ENCODE results near the gene CHST11. TPM values are rescaled to one million over a fixed set of nuclear protein-coding genes. Genes with fewer than 3 reads are reported as not detected.

Gene CHST11
- total RNA-seq, 1 experiment from 2014 or later: 6.7 TPM

GRCh38 chr12:104628831-104629135 is 172.0 kb downstream of the CHST11 start:
- no peaks in the 10 kb centered on the region for H4K20me1 ChIP-seq (ENCODE audit: control insufficient read depth, insufficient read depth, insufficient read length)
- H4K8ac ChIP-seq (replicated peaks; ENCODE audit: insufficient read length, low read depth, low read length): no peak overlapping the region
- H3K18ac ChIP-seq (ENCODE audit: insufficient read length, low read depth, low read length): no peak overlapping the region
- no peak overlapping the region for H4K5ac ChIP-seq (ENCODE audit: insufficient read length, low read depth, low read length)
- Mint-ChIP-seq H3K4me3 (no peak overlapping the region), H3K27me3 (ENCODE audit: low read depth) (peaks cover 8% of the 10 kb centered on the region), H3K4me1 (peaks cover 32 to 37% of the 10 kb centered on the region in 2 experiments), H3K27ac (no peak overlapping the region), H3K36me3 (ENCODE audit: insufficient read depth in 1 of 3, low read depth in 3 of 3) (no peaks in the 10 kb centered on the region), H3K9me3 (no peaks in the 10 kb centered on the region)
- no peak overlapping the region for H2BK15ac ChIP-seq (ENCODE audit: low read depth, low read length)
- H3K4me2 ChIP-seq (ENCODE audit: insufficient read depth, insufficient read length, low read length): no peak overlapping the region
- H3K23me2 ChIP-seq (ENCODE audit: insufficient read length, low read depth, low read length, poor library complexity, severe bottlenecking): no peaks in the 10 kb centered on the region
- no peaks in the 10 kb centered on the region for H3K9me3 ChIP-seq (ENCODE audit: control insufficient read depth, low read depth, low read length)
- no peak overlapping the region for H3K27ac ChIP-seq (ENCODE audit: insufficient read length, low read depth, low read length)
- H3K56ac ChIP-seq (ENCODE audit: insufficient read length, low read depth, low read length): no peak overlapping the region
- no peaks in the 10 kb centered on the region; the same call in 1 of the 2 replicates for H3K4me1 ChIP-seq (ENCODE audit: insufficient read depth, low read length)
- DNase-seq: no peak
- no peak overlapping the region for H3K23ac ChIP-seq (ENCODE audit: insufficient read length, low read depth, low read length)
- H3K79me2 ChIP-seq (ENCODE audit: insufficient read depth, low read length): no peaks in the 10 kb centered on the region
- H2AFZ ChIP-seq (ENCODE audit: low read length): no peak overlapping the region
- no peak overlapping the region for H3K14ac ChIP-seq (ENCODE audit: insufficient read depth, low read length)
- H2BK20ac ChIP-seq (ENCODE audit: low read depth, low read length, poor library complexity, severe bottlenecking): no peak overlapping the region
- no peak overlapping the region for H2AK5ac ChIP-seq (ENCODE audit: insufficient read length, low read length)
- H4K91ac ChIP-seq (ENCODE audit: insufficient read length, low read depth, low read length): no peak overlapping the region
- no peak overlapping the region for H3T11ph ChIP-seq (ENCODE audit: low read length)
- H2BK12ac ChIP-seq (ENCODE audit: insufficient read length, low read depth, low read length): no peak overlapping the region
- no peak overlapping the region for H3K4ac ChIP-seq (ENCODE audit: low read depth, low read length)
- no peaks in the 10 kb centered on the region for H3K79me1 ChIP-seq (ENCODE audit: insufficient read depth, low read depth, low read length, poor library complexity, severe bottlenecking)
- no peak overlapping the region for H3K9ac ChIP-seq (ENCODE audit: extremely low read depth, insufficient read length, low read length)
- WGBS (ENCODE audit: extremely low coverage, insufficient read length, low lambda C conversion rate): no CpG with 5 or more reads among the region's 3 CpGs
- H2BK120ac ChIP-seq (ENCODE audit: low read depth, low read length, poor library complexity, severe bottlenecking): no peak overlapping the region
- H3K27me3 ChIP-seq (ENCODE audit: insufficient read depth, low read length): no peaks in the 10 kb centered on the region
- TF ChIP-seq CTCF (conservative IDR thresholded peaks at IDR 0.05): no peak
- no peak overlapping the region for H2BK5ac ChIP-seq (ENCODE audit: insufficient read length, low read length)
